ENCODE results near the gene TMEM164.

DNA sequence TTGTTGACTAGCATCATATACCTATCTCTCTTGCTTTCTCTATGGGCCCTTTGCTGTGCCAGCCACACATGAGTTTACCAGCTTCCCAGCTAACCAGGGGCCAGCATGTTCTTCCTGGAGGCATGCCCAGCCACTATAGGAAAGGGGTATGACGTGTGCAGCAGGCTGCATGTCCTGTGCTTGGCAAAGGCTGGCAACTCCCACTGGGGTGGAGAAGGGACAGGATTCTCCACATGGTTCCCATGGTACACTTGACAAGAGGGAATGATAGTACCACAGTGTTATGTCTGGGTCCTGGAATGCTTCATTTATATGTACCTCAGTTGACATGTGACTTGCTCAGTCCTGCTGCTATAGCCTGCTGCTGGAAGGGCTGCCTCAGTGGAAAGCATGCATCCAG lies 78.8 kb downstream of the TMEM164 start:
- TF ChIP-seq, protein P1, sequence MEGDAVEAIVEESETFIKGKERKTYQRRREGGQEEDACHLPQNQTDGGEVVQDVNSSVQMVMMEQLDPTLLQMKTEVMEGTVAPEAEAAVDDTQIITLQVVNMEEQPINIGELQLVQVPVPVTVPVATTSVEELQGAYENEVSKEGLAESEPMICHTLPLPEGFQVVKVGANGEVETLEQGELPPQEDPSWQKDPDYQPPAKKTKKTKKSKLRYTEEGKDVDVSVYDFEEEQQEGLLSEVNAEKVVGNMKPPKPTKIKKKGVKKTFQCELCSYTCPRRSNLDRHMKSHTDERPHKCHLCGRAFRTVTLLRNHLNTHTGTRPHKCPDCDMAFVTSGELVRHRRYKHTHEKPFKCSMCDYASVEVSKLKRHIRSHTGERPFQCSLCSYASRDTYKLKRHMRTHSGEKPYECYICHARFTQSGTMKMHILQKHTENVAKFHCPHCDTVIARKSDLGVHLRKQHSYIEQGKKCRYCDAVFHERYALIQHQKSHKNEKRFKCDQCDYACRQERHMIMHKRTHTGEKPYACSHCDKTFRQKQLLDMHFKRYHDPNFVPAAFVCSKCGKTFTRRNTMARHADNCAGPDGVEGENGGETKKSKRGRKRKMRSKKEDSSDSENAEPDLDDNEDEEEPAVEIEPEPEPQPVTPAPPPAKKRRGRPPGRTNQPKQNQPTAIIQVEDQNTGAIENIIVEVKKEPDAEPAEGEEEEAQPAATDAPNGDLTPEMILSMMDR (optimal IDR thresholded peaks at IDR 0.05 in 1 of 3, IDR thresholded peaks at IDR 0.05 in 1 of 3, conservative IDR thresholded peaks at IDR 0.05 in 1 of 3; ENCODE audit: extremely low read depth in 1 of 3, insufficient read depth in 2 of 3, low read length in 3 of 3), result no peak
- TF ChIP-seq EZH2 (IDR thresholded peaks at IDR 0.05; ENCODE audit: low read length), result no peak
